HepG2 (cell line): ENCODE results near the gene CLCN1. TPM values are rescaled to one million over a fixed set of nuclear protein-coding genes. Genes with fewer than 3 reads are reported as not detected.

Source experiments
- ATAC-seq: fragments of 200-7000 bp; cut with Tn5 transposase; 3 replicates; pipeline ENCODE4 v1.9.1; 2020; ENCODE audit warnings: mild to moderate bottlenecking, moderate library complexity
- BruUV-seq: library from RNA; stranded (reverse); fragments of 400-500 nt; replicated peaks from 2 replicates; lab custom pipeline; 2021; lab: Mats Ljungman, UMichigan
- CTCF ChIA-PET: fragments of 300-600 bp; formaldehyde crosslinking; extraction: SDS; loops from one replicate; lab custom pipeline; 2021; ENCODE audit warnings: low total read pairs, inconsistent platforms, low intra/inter-chr PET ratio; lab: Yijun Ruan, JAX
- POLR2A ChIA-PET: fragments of 350-600 bp; sonication (Branson Sonifier 250); formaldehyde crosslinking; loops from one replicate; lab custom pipeline; 2020; ENCODE audit warnings: antibody characterized with exemption, inconsistent platforms; lab: Yijun Ruan, JAX
- DNase-seq: peaks from one replicate; pipeline ENCODE4 v3.0.0-alpha.2; 2015; ENCODE audit warnings: low spot score
- FAIRE-seq: peaks from 3 replicates; lab custom pipeline; 2011; peaks lifted over from hg19 to GRCh38; lab: Jason Lieb, UNC
- H2AFZ ChIP-seq: one replicate; pipeline ENCODE4 v1.6.1; 2011; ENCODE audit warnings: low read length, inconsistent platforms
- H3K27ac ChIP-seq: fragments of 300-600 bp; 3 replicates; pipeline ENCODE4 v1.8.0; 2011; ENCODE audit warnings: mixed run types, mild to moderate bottlenecking, mixed read lengths, low read length, inconsistent platforms; ENCODE audit not compliant: insufficient read depth; ENCODE audit errors: extremely low read length
- H3K27me3 ChIP-seq, 2 experiments: fragments of 200-600 bp in 1 of 2; 2 replicates in 1 of 2; 3 replicates in 1 of 2; pipeline versions ENCODE4 v1.6.0 to v1.8.0; 2011; ENCODE audit warnings: low read length in 2 of 2, mild to moderate bottlenecking in 2 of 2, moderate library complexity in 2 of 2, inconsistent platforms in 1 of 2; ENCODE audit not compliant: insufficient read depth in 2 of 2, control insufficient read depth in 1 of 2
- H3K36me3 ChIP-seq, 2 experiments: fragments of 200-600 bp in 1 of 2; replicated peaks in 1 of 2; 2 replicates in 1 of 2; 3 replicates in 1 of 2; pipeline versions ENCODE4 v1.5.1 to v1.8.0; 2011; ENCODE audit warnings: low read length in 2 of 2, inconsistent platforms in 1 of 2; ENCODE audit not compliant: insufficient read depth in 2 of 2, control insufficient read depth in 1 of 2
- H3K4me1 ChIP-seq: 2 replicates; pipeline ENCODE4 v1.5.1; 2012; ENCODE audit warnings: low read length, inconsistent platforms; ENCODE audit not compliant: insufficient read depth
- H3K4me2 ChIP-seq: 2 replicates; pipeline ENCODE4 v1.6.0; 2011; ENCODE audit warnings: low read depth, low read length, inconsistent platforms
- H3K4me3 ChIP-seq, 3 experiments: fragments of 200-600 bp in 1 of 3; sonication (generic), shearing (Covaris generic) in 1 of 3; replicated peaks in 1 of 3; 2 replicates each; pipeline ENCODE4 v1.5.1; 2011 to 2016; ENCODE audit warnings: low read length in 3 of 3, inconsistent platforms in 2 of 3, low read depth in 2 of 3, mild to moderate bottlenecking in 2 of 3, control low read depth in 1 of 3, mixed read lengths in 1 of 3; ENCODE audit not compliant: insufficient read depth in 1 of 3
- H3K79me2 ChIP-seq: one replicate; pipeline ENCODE4 v1.6.1; 2011; ENCODE audit warnings: low read length, inconsistent platforms; ENCODE audit not compliant: insufficient read depth
- H3K9ac ChIP-seq: 2 replicates; pipeline ENCODE4 v1.6.0; 2011; ENCODE audit warnings: mild to moderate bottlenecking, low read depth, low read length, inconsistent platforms; ENCODE audit not compliant: insufficient read depth
- H3K9me3 ChIP-seq: 2 replicates; pipeline ENCODE4 v1.5.1; 2012; ENCODE audit warnings: mild to moderate bottlenecking, low read length
- H4K20me1 ChIP-seq: 2 replicates; pipeline ENCODE4 v1.6.0; 2011; ENCODE audit warnings: inconsistent platforms, mild to moderate bottlenecking, low read length, moderate library complexity; ENCODE audit not compliant: insufficient read depth
- SKIL ChIP-seq: sonication (generic); formaldehyde crosslinking; IDR thresholded peaks from 2 replicates; pipeline ENCODE4 v1.8.0; 2022; ENCODE audit warnings: missing genetic modification reagents, mild to moderate bottlenecking, moderate library complexity, borderline replicate concordance
- SMAD9 ChIP-seq: sonication (generic); formaldehyde crosslinking; IDR thresholded peaks from 2 replicates; pipeline ENCODE4 v1.5.1; 2020; ENCODE audit warnings: mild to moderate bottlenecking, missing genetic modification reagents
- SP1 ChIP-seq, 2 experiments: fragments of 450-650 bp in 1 of 2; sonication (generic) in 1 of 2; formaldehyde crosslinking in 1 of 2; IDR thresholded peaks; 2 replicates each; pipeline versions ENCODE4 v1.4.0 to v1.6.1; 2016 to 2020; ENCODE audit warnings: missing genetic modification reagents in 1 of 2
- ZKSCAN1 ChIP-seq: fragments of 150-350 bp; IDR thresholded peaks from 2 replicates; pipeline ENCODE4 v1.6.1; 2014; ENCODE audit warnings: low read length
- ZNF124 ChIP-seq: sonication (generic); formaldehyde crosslinking; IDR thresholded peaks from 2 replicates; pipeline ENCODE4 v1.4.0; 2020; ENCODE audit warnings: missing genetic modification reagents
- ZNF362 ChIP-seq: sonication (generic); formaldehyde crosslinking; IDR thresholded peaks from 2 replicates; pipeline ENCODE4 v1.4.0; 2020; ENCODE audit warnings: missing genetic modification reagents, mild to moderate bottlenecking, borderline replicate concordance
- ZNF407 ChIP-seq: sonication (generic); formaldehyde crosslinking; IDR thresholded peaks from one replicate; pipeline ENCODE4 v1.5.1; 2020; ENCODE audit warnings: mild to moderate bottlenecking, missing genetic modification reagents; ENCODE audit errors: not compliant biosample characterization
- ZNF770 ChIP-seq: sonication (generic); formaldehyde crosslinking; IDR thresholded peaks from 2 replicates; pipeline ENCODE4 v1.5.0; 2020; ENCODE audit warnings: mild to moderate bottlenecking, missing genetic modification reagents
- ZSCAN9 ChIP-seq: IDR thresholded peaks from 2 replicates; pipeline ENCODE4 v1.6.1; 2016; ENCODE audit warnings: borderline replicate concordance
- WGBS: methylation state at CpG from one replicate; pipeline ENCODE4 v1.1.6; 2017; ENCODE audit warnings: low lambda C conversion rate; 5-methylcytosine and 5-hydroxymethylcytosine counted together
- in situ Hi-C: cut with HindIII; loops from 2 replicates; pipeline ENCODE4 v1.10.0; 2017; ENCODE audit warnings: low pct_unique_long_range_greater_than_20kb; ENCODE audit not compliant: extremely low pct_ligation_motif_present
- intact Hi-C: fragments of 100-400 bp; cut with micrococcal nuclease; formaldehyde crosslinking; loops from one replicate; pipeline ENCODE4 v1.10.0; 2022; ENCODE audit not compliant: unreplicated experiment
- polyA plus RNA-seq, 8 experiments: library from polyadenylated mRNA; depleted of rRNA in 3 of 8; stranded (reverse) in 7 of 8; unstranded in 1 of 8; fragments of >200 nt; fragmentation: Illumina TruSeq in 4 of 8; extraction: Trizol in 4 of 8; gene quantifications; 2 replicates each; pipeline versions ENCODE4 v1.2.1 to v1.2.3, GENCODE V29; 2011 to 2016; ENCODE audit warnings: low read depth in 4 of 8, missing spikeins in 1 of 8, mixed read lengths in 1 of 8; ENCODE audit not compliant: insufficient read depth in 1 of 8
- total RNA-seq, 5 experiments: library from RNA; depleted of rRNA; stranded (reverse); fragments of >200 nt; fragmentation: Illumina TruSeq; extraction: Trizol; gene quantifications; 2 replicates each; pipeline ENCODE4 v1.2.3, GENCODE V29; 2016; ENCODE audit warnings: low read depth in 1 of 5
- TF ChIP-seq, protein P1 (sequence below): sonication (generic); formaldehyde crosslinking; IDR thresholded peaks from 2 replicates; pipeline ENCODE4 v1.4.0; 2020; ENCODE audit warnings: missing genetic modification reagents

The CLCN1 gene
- total and polyA plus RNA-seq, 2 of the 13 experiments (the other 11 are each of a cell fraction or from before 2014, with no cell fraction given): 0.01 TPM; not detected in 1

GRCh38 chr7:143351060-143351459 is 35.1 kb downstream of the CLCN1 start:
- Histone ChIP-seq H3K36me3 (no peaks in the 10 kb centered on the region), H3K9me3 (no peaks in the 10 kb centered on the region), H3K9ac (no peak overlapping the region), H3K27ac (no peak overlapping the region), H3K27me3 (peaks cover 3 to 18% of the 10 kb centered on the region in 2 experiments; a peak in 2 of 5 replicates), H3K4me1 (no peaks in the 10 kb centered on the region), H4K20me1 (no peaks in the 10 kb centered on the region), H3K79me2 (no peaks in the 10 kb centered on the region), H3K4me3 (no peak overlapping the region), H2AFZ (no peak overlapping the region), H3K4me2 (no peak overlapping the region)
- FAIRE-seq (no peak), DNase-seq (no peak), ATAC-seq (no peak)
- WGBS: 41% methylated on average over 5 of the region's 5 CpGs
- intact Hi-C loops (no loop called here), in situ Hi-C loops (no loop called here)
- ChIA-PET CTCF (no interaction called here), POLR2A (no interaction called here)
- no TSS peak for BruUV-seq
- TF ChIP-seq SKIL (CRISPR knock-in tag) (no peak), ZSCAN9 (CRISPR knock-in tag) (no peak), ZNF407 (CRISPR knock-in tag) (no peak), ZNF362 (CRISPR knock-in tag) (no peak), ZNF770 (CRISPR knock-in tag) (no peak), ZNF124 (CRISPR knock-in tag) (no peak), SP1 (IDR thresholded peaks at IDR 0.05) (no peak), SP1 (CRISPR knock-in tag; IDR thresholded peaks at IDR 0.05) (no peak), ZKSCAN1 (no peak), SMAD9 (no peak)
- TF ChIP-seq, protein P1, sequence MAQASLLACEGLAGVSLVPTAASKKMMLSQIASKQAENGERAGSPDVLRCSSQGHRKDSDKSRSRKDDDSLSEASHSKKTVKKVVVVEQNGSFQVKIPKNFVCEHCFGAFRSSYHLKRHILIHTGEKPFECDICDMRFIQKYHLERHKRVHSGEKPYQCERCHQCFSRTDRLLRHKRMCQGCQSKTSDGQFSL (CRISPR knock-in tag): no peak
